22Rv1 (cell line): ENCODE data around the gene ERVFRD-1.
"Not testable (repeated sequence)": the region's sequence is repeated elsewhere in the genome, so short reads cannot be mapped to it uniquely, and the experiment has no call there.

Source experiments
- ZFX ChIP-seq: fragments of 450-650 bp; IDR thresholded peaks from 2 replicates; pipeline ENCODE4 v1.6.1; 2017; ENCODE audit warnings: antibody characterized with exemption, borderline replicate concordance
- TF ChIP-seq, protein P1 (sequence below): fragments of 450-650 bp; IDR thresholded peaks from 2 replicates; pipeline ENCODE4 v1.5.1; 2017; ENCODE audit warnings: mild to moderate bottlenecking

DNA sequence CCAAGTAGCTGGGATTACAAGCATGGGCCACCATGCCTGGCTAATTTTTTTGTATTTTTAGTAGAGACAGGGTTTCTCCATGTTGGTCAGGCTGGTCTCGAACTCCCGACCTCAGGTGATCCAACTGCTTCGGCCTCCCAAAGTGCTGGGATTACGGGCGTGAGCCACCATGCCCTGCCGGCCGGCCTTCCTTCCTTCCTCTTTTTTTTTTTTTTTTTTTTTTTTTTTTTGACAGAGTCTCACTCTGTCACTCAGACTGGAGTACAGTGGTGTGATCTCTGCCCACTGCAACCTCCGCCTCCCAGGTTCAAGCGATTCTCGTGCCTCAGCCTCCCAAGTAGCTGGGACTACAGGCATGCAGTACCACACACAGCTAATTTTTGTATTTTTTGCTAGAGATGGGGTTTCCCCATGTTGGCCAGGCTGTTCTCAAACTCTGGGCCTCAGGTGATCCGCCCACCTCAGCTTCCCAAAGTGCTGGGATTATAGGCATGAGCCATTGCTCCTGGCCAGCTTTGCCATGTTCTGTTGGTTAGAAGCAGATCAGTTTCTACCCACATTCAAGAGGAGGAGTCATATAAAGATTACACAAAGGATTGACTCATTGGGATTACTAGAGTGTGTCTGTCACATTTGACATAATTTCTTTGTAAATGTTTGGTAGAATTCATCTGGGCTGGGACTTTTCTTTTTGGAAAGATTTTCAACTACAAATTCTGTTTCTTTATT lies 4.4 kb upstream of the ERVFRD-1 start:
- TF ChIP-seq, protein P1, sequence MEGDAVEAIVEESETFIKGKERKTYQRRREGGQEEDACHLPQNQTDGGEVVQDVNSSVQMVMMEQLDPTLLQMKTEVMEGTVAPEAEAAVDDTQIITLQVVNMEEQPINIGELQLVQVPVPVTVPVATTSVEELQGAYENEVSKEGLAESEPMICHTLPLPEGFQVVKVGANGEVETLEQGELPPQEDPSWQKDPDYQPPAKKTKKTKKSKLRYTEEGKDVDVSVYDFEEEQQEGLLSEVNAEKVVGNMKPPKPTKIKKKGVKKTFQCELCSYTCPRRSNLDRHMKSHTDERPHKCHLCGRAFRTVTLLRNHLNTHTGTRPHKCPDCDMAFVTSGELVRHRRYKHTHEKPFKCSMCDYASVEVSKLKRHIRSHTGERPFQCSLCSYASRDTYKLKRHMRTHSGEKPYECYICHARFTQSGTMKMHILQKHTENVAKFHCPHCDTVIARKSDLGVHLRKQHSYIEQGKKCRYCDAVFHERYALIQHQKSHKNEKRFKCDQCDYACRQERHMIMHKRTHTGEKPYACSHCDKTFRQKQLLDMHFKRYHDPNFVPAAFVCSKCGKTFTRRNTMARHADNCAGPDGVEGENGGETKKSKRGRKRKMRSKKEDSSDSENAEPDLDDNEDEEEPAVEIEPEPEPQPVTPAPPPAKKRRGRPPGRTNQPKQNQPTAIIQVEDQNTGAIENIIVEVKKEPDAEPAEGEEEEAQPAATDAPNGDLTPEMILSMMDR, result not testable (repeated sequence)
- not testable (repeated sequence) for TF ChIP-seq ZFX
